Sigmoid colon (tissue), 7 donors: ENCODE results near the gene ZNF691. TPM values are rescaled to one million over a fixed set of nuclear protein-coding genes. Genes with fewer than 3 reads are reported as not detected.

Source experiments
- DNase-seq: peaks from one replicate; pipeline ENCODE4 v3.0.0-alpha.2; 2019
- H3K27ac ChIP-seq, 4 donors: fragments of 200-600 bp; sonication (generic); one replicate each; pipeline ENCODE4 v1.5.1; 2016 to 2019; ENCODE audit warnings: mild to moderate bottlenecking in 1 of 4
- H3K27me3 ChIP-seq, 3 donors: fragments of 200-600 bp; sonication (generic); one replicate each; pipeline ENCODE4 v1.5.1; 2019; ENCODE audit warnings: mild to moderate bottlenecking in 1 of 3
- H3K36me3 ChIP-seq, 4 donors: fragments of 200-600 bp; sonication (generic); one replicate each; pipeline ENCODE4 v1.5.1; 2016 to 2019
- H3K4me1 ChIP-seq, 4 donors: fragments of 200-600 bp; sonication (generic); one replicate each; pipeline ENCODE4 v1.5.1; 2017 to 2019
- H3K4me3 ChIP-seq, 4 donors: fragments of 200-600 bp; sonication (generic); one replicate each; pipeline ENCODE4 v1.5.1; 2017 to 2019; ENCODE audit warnings: mild to moderate bottlenecking in 2 of 4, moderate library complexity in 1 of 4
- H3K9me3 ChIP-seq, 4 donors: fragments of 200-600 bp in 3 of 4; sonication (generic) in 3 of 4; one replicate each; pipeline versions ENCODE4 v1.5.1 to v1.6.1; 2013 to 2019
- CTCF ChIP-seq, 4 experiments: fragments of 450-650 bp in 3 of 4; fragments of 200-600 bp in 1 of 4; IDR thresholded peaks; one replicate each; pipeline ENCODE4 v1.5.1; 2016 to 2019; ENCODE audit warnings: antibody characterized with exemption in 4 of 4, mild to moderate bottlenecking in 3 of 4, moderate library complexity in 2 of 4
- EP300 ChIP-seq, 4 donors: sonication (generic); formaldehyde crosslinking; IDR thresholded peaks; one replicate each; pipeline ENCODE4 v1.6.1; 2017; ENCODE audit warnings: antibody characterized with exemption in 4 of 4
- POLR2A ChIP-seq, 2 donors: fragments of 450-650 bp; IDR thresholded peaks; one replicate each; pipeline ENCODE4 v1.6.1; 2016; ENCODE audit warnings: antibody characterized with exemption in 2 of 2, mild to moderate bottlenecking in 2 of 2, moderate library complexity in 2 of 2
- POLR2AphosphoS5 ChIP-seq, 4 donors: sonication (generic); formaldehyde crosslinking; IDR thresholded peaks; one replicate each; pipeline ENCODE4 v1.6.1; 2017; ENCODE audit warnings: antibody characterized with exemption in 4 of 4
- WGBS, 2 donors: extraction: QIAGEN DNeasy Blood & Tissue Kit; methylation state at CpG; one replicate each; pipeline ENCODE4 v1.1.7; 2013; 5-methylcytosine and 5-hydroxymethylcytosine counted together
- intact Hi-C: fragments of 100-400 bp; cut with DNase I; formaldehyde crosslinking; loops from one replicate; pipeline ENCODE4 v1.15.1; 2023
- polyA plus RNA-seq, 3 donors: library from polyadenylated mRNA; stranded (reverse); fragments of 200-250 nt; gene quantifications; one replicate each; pipeline ENCODE4 v1.2.3, GENCODE V29; 2013
- total RNA-seq, 4 donors: library from RNA; depleted of rRNA; stranded (reverse); fragments of >200 nt; gene quantifications; one replicate each; pipeline ENCODE4 v1.1.0, GENCODE V29; 2016
- donor health status: healthy with polysubstance abuse.
- donor health status: Bipolar disorder and iron deficiency.
- donor health status: healthy.

ZNF691 gene
- total and polyA plus RNA-seq, 7 donors = 2.4 to 20.7 (median 8.3) TPM

- DNase-seq = no peak
- peak overlapping the region; percentile 85 to 90 (median 87) for H3K27ac ChIP-seq
- peaks cover 0 to 23% (median 9%) of the 10 kb centered on the region in 4 donors for H3K4me1 ChIP-seq
- no peaks in the 10 kb centered on the region for H3K27me3 ChIP-seq
- intact Hi-C loops = loop anchor here (2.0 to 5.0 kb wide), 2 partner anchors 75 to 80 kb away; partner anchors contain the start of genes C1orf50 and P3H1
- H3K9me3 ChIP-seq = no peaks in the 10 kb centered on the region
- WGBS, 2 donors = 12 to 23% methylated on average over 6 of the region's 6 CpGs
- TF ChIP-seq EP300 (IDR thresholded peaks at IDR 0.05) (no peak), POLR2AphosphoS5 (IDR thresholded peaks at IDR 0.05) (no peak), CTCF (IDR thresholded peaks at IDR 0.05) (no peak), POLR2A (IDR thresholded peaks at IDR 0.05) (no peak)
- H3K36me3 ChIP-seq = peaks cover 12 to 37% (median 13%) of the 10 kb centered on the region in 4 donors
- peak overlapping the region; percentile 65 to 99 (median 90) for H3K4me3 ChIP-seq
These were observed 740 bp downstream of the ZNF691 start for GRCh38 chr1:42847111-42847595.

GRCh38 chr1:42847721-42848460, 1.5 kb downstream of the ZNF691 start:
- intact Hi-C loops = loop anchor here (2.0 to 5.0 kb wide), 2 partner anchors 74 to 81 kb away; partner anchors contain the start of genes C1orf50 and P3H1
- 72 to 76% methylated on average over 6 of the region's 6 CpGs for WGBS, 2 donors
- TF ChIP-seq CTCF (IDR thresholded peaks at IDR 0.05) = no peak
- H3K9me3 ChIP-seq = no peaks in the 10 kb centered on the region
- H3K27me3 ChIP-seq = no peaks in the 10 kb centered on the region
- H3K27ac ChIP-seq = no peak overlapping the region
- H3K4me3 ChIP-seq = no peak overlapping the region
- no peak for DNase-seq
- H3K36me3 ChIP-seq = peaks cover 12 to 33% (median 13%) of the 10 kb centered on the region in 4 donors
- H3K4me1 ChIP-seq = peaks cover 0 to 23% (median 9%) of the 10 kb centered on the region in 4 donors

GRCh38 chr1:42848823-42849537, 2.6 kb downstream of the ZNF691 start:
- H3K27me3 ChIP-seq = no peaks in the 10 kb centered on the region
- intact Hi-C loops = loop anchor here (5.0 kb wide), 1 partner anchor 73 kb away; no protein-coding TSS in a partner anchor
- no peak for DNase-seq
- no peak overlapping the region for H3K4me3 ChIP-seq
- no peaks in the 10 kb centered on the region for H3K9me3 ChIP-seq
- H3K4me1 ChIP-seq = peaks cover 0 to 23% (median 9%) of the 10 kb centered on the region in 4 donors
- no peak for TF ChIP-seq POLR2AphosphoS5 (IDR thresholded peaks at IDR 0.05)
- TF ChIP-seq EP300 (IDR thresholded peaks at IDR 0.05) = no peak
- TF ChIP-seq POLR2A (IDR thresholded peaks at IDR 0.05) = no peak
- TF ChIP-seq CTCF (IDR thresholded peaks at IDR 0.05) = no peak
- WGBS, 2 donors = 90 to 98% methylated on average over 2 of the region's 2 CpGs
- no peak overlapping the region for H3K27ac ChIP-seq
- H3K36me3 ChIP-seq = peaks cover 12 to 30% (median 13%) of the 10 kb centered on the region in 4 donors

GRCh38 chr1:42849944-42850343, 3.5 kb downstream of the ZNF691 start:
- intact Hi-C loops = loop anchor here (5.0 kb wide), 1 partner anchor 72 kb away; no protein-coding TSS in a partner anchor
- H3K4me1 ChIP-seq = peaks cover 0 to 23% (median 9%) of the 10 kb centered on the region in 4 donors
- 96 to 97% methylated on average over 5 of the region's 5 CpGs for WGBS, 2 donors
- no peak overlapping the region for H3K4me3 ChIP-seq
- H3K9me3 ChIP-seq = no peaks in the 10 kb centered on the region
- TF ChIP-seq POLR2A (IDR thresholded peaks at IDR 0.05) (no peak), POLR2AphosphoS5 (IDR thresholded peaks at IDR 0.05) (no peak), CTCF (IDR thresholded peaks at IDR 0.05) (no peak), EP300 (IDR thresholded peaks at IDR 0.05) (no peak)
- no peaks in the 10 kb centered on the region for H3K27me3 ChIP-seq
- DNase-seq = no peak
- H3K36me3 ChIP-seq = peaks cover 12 to 30% (median 13%) of the 10 kb centered on the region in 4 donors
- no peak overlapping the region for H3K27ac ChIP-seq
